B cell (primary cell): ENCODE measurements around the gene ASIC3.

Source experiments
- EZH2 ChIP-seq: IDR thresholded peaks from 2 replicates; pipeline ENCODE4 v1.6.1; 2012; ENCODE audit warnings: borderline replicate concordance, low read depth, mild to moderate bottlenecking, moderate library complexity, low read length; ENCODE audit not compliant: insufficient read depth, poor library complexity, severe bottlenecking
- TF ChIP-seq, protein P1 (sequence below): fragments of 200-600 bp; IDR thresholded peaks from one replicate; pipeline ENCODE4 v1.8.0; 2022; ENCODE audit warnings: antibody characterized with exemption, mild to moderate bottlenecking

DNA sequence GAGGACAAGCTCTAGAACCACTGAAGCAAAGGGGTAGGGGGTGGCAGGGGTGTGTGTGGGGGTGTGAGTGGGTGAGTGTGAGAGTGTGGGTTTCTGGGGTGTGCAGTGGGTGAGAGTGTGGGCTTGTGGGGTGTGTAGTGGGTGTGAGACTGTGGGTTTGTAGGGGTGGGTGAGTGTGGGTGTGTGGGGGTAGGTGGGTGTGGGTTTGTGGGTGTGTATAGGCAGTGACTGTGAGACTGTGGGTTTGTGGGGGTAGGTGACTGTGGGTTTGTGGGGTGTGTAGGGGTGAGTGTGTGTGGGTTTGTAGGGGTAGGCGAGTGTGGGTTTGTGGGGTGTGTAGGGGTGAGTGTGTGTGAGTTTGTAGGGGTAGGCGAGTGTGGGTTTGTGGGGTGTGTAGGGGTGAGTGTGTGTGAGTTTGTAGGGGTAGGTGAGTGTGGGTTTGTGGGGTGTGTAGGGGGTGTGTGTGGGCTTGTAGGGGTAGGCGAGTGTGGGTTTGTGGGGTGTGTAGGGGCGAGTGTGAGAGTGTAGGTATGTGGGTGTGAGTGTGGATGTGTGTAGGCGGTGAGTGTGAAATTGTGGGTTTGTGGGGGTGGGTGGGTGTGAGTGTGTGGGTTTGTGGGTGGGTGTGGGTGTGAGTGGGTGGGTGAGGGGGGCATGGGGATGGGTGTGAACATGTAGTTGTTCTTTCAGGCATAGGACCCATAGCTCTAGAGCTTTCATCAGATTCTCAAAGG is 48.7 kb upstream of the ASIC3 start:
- no peak for TF ChIP-seq EZH2
- TF ChIP-seq, protein P1, sequence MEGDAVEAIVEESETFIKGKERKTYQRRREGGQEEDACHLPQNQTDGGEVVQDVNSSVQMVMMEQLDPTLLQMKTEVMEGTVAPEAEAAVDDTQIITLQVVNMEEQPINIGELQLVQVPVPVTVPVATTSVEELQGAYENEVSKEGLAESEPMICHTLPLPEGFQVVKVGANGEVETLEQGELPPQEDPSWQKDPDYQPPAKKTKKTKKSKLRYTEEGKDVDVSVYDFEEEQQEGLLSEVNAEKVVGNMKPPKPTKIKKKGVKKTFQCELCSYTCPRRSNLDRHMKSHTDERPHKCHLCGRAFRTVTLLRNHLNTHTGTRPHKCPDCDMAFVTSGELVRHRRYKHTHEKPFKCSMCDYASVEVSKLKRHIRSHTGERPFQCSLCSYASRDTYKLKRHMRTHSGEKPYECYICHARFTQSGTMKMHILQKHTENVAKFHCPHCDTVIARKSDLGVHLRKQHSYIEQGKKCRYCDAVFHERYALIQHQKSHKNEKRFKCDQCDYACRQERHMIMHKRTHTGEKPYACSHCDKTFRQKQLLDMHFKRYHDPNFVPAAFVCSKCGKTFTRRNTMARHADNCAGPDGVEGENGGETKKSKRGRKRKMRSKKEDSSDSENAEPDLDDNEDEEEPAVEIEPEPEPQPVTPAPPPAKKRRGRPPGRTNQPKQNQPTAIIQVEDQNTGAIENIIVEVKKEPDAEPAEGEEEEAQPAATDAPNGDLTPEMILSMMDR: no peak
